ENCODE data around the gene SLC8A3. TPM values are rescaled to one million over a fixed set of nuclear protein-coding genes. Genes with fewer than 3 reads are reported as not detected.

SLC8A3 gene
- total RNA-seq, 1 donor from 2014 or later = 0.43 TPM

GRCh38 chr14:70139384-70139783 is 49.4 kb downstream of the SLC8A3 start:
- Mint-ChIP-seq H3K9me3 (ENCODE audit: low read depth) (no peaks in the 10 kb centered on the region), H3K27ac (no peak overlapping the region), H3K36me3 (ENCODE audit: insufficient read depth) (no peaks in the 10 kb centered on the region), H3K4me1 (ENCODE audit: low read depth) (peaks cover 1% of the 10 kb centered on the region), H3K27me3 (peaks cover 29% of the 10 kb centered on the region), H3K4me3 (ENCODE audit: low read depth) (no peak overlapping the region)
- TF ChIP-seq CTCF (IDR thresholded peaks at IDR 0.05; ENCODE audit: unreplicated experiment) = no peak
- no peak for DNase-seq (ENCODE audit: low spot score, unreplicated experiment)

GRCh38 chr14:70137788-70138187 is 51.0 kb downstream of the SLC8A3 start:
- Mint-ChIP-seq H3K4me1 (ENCODE audit: low read depth) (peaks cover 1% of the 10 kb centered on the region), H3K4me3 (ENCODE audit: low read depth) (no peak overlapping the region)

GRCh38 chr14:70133461-70133860 is 55.3 kb downstream of the SLC8A3 start:
- Mint-ChIP-seq H3K4me1 (ENCODE audit: low read depth) (no peaks in the 10 kb centered on the region), H3K27ac (no peak overlapping the region), H3K9me3 (ENCODE audit: low read depth) (no peaks in the 10 kb centered on the region), H3K27me3 (peaks cover 34% of the 10 kb centered on the region), H3K4me3 (ENCODE audit: low read depth) (no peak overlapping the region), H3K36me3 (ENCODE audit: insufficient read depth) (no peaks in the 10 kb centered on the region)
- no peak for TF ChIP-seq CTCF (IDR thresholded peaks at IDR 0.05; ENCODE audit: unreplicated experiment)
- no peak for DNase-seq (ENCODE audit: low spot score, unreplicated experiment)

More at GRCh38 chr14:70137788-70138187, 51.0 kb downstream of the SLC8A3 start:
- no peaks in the 10 kb centered on the region for H3K9me3 Mint-ChIP-seq (ENCODE audit: low read depth)
- DNase-seq (ENCODE audit: low spot score, unreplicated experiment) = no peak
- H3K27me3 Mint-ChIP-seq = peaks cover 39% of the 10 kb centered on the region
- H3K27ac Mint-ChIP-seq = no peak overlapping the region
- TF ChIP-seq CTCF (IDR thresholded peaks at IDR 0.05; ENCODE audit: unreplicated experiment) = no peak
- no peaks in the 10 kb centered on the region for H3K36me3 Mint-ChIP-seq (ENCODE audit: insufficient read depth)

- H3K4me1 Mint-ChIP-seq (ENCODE audit: low read depth) = no peaks in the 10 kb centered on the region
- no peaks in the 10 kb centered on the region for H3K36me3 Mint-ChIP-seq (ENCODE audit: insufficient read depth)
- no peak overlapping the region for H3K4me3 Mint-ChIP-seq (ENCODE audit: low read depth)
- no peaks in the 10 kb centered on the region for H3K9me3 Mint-ChIP-seq (ENCODE audit: low read depth)
- peaks cover 34% of the 10 kb centered on the region for H3K27me3 Mint-ChIP-seq
- TF ChIP-seq CTCF (IDR thresholded peaks at IDR 0.05; ENCODE audit: unreplicated experiment) = no peak
- no peak for DNase-seq (ENCODE audit: low spot score, unreplicated experiment)
- H3K27ac Mint-ChIP-seq = no peak overlapping the region
Observed at GRCh38 chr14:70130482-70130881, 58.3 kb downstream of the SLC8A3 start.

GRCh38 chr14:70127186-70127585 is 61.6 kb downstream of the SLC8A3 start:
- peaks cover 13% of the 10 kb centered on the region for H3K27me3 Mint-ChIP-seq
- H3K4me3 Mint-ChIP-seq (ENCODE audit: low read depth) = no peak overlapping the region
- no peaks in the 10 kb centered on the region for H3K36me3 Mint-ChIP-seq (ENCODE audit: insufficient read depth)
- DNase-seq (ENCODE audit: low spot score, unreplicated experiment) = no peak
- no peaks in the 10 kb centered on the region for H3K9me3 Mint-ChIP-seq (ENCODE audit: low read depth)
- H3K27ac Mint-ChIP-seq = no peak overlapping the region
- no peak for TF ChIP-seq CTCF (IDR thresholded peaks at IDR 0.05; ENCODE audit: unreplicated experiment)
- H3K4me1 Mint-ChIP-seq (ENCODE audit: low read depth) = no peaks in the 10 kb centered on the region
